ENCODE results near the gene DOP1A.
"Not testable (repeated sequence)": the region's sequence is repeated elsewhere in the genome, so short reads cannot be mapped to it uniquely, and the experiment has no call there.

DOP1A gene

GRCh38 chr6:83183082-83183828, 115.8 kb downstream of the DOP1A start:
- H3K4me3 ChIP-seq (ENCODE audit: low read depth, low read length), result no peak overlapping the region
- TF ChIP-seq CTCF (conservative IDR thresholded peaks at IDR 0.05; ENCODE audit: low read depth, low read length), result no peak
- DNase-seq (ENCODE audit: low read depth), result peak; percentile 90

GRCh38 chr6:83185096-83185495, 117.6 kb downstream of the DOP1A start:
- no peak overlapping the region for H3K4me3 ChIP-seq (ENCODE audit: low read depth, low read length)
- DNase-seq (ENCODE audit: low read depth), result no peak
- TF ChIP-seq CTCF (conservative IDR thresholded peaks at IDR 0.05; ENCODE audit: low read depth, low read length), result no peak

GRCh38 chr6:83188501-83188900, 121.0 kb downstream of the DOP1A start:
- DNase-seq (ENCODE audit: low read depth), result no peak
- H3K4me3 ChIP-seq (ENCODE audit: low read depth, low read length), result no peak overlapping the region
- no peak for TF ChIP-seq CTCF (conservative IDR thresholded peaks at IDR 0.05; ENCODE audit: low read depth, low read length)

- no peak overlapping the region for H3K4me3 ChIP-seq (ENCODE audit: low read depth, low read length)
- no peak for TF ChIP-seq CTCF (conservative IDR thresholded peaks at IDR 0.05; ENCODE audit: low read depth, low read length)
- DNase-seq (ENCODE audit: low read depth), result no peak
These were observed 123.2 kb downstream of the DOP1A start for GRCh38 chr6:83190626-83191025.

- peak overlapping the region; percentile 90 for H3K4me3 ChIP-seq (ENCODE audit: low read depth, low read length)
- not testable (repeated sequence) for DNase-seq (ENCODE audit: low read depth)
These were observed 124.5 kb downstream of the DOP1A start for GRCh38 chr6:83191974-83192373.

- H3K4me3 ChIP-seq (ENCODE audit: low read depth, low read length), result peak overlapping the region; percentile 90
- no peak for TF ChIP-seq CTCF (conservative IDR thresholded peaks at IDR 0.05; ENCODE audit: low read depth, low read length)
- peak; percentile 23 for DNase-seq (ENCODE audit: low read depth)
These were observed 125.0 kb downstream of the DOP1A start for GRCh38 chr6:83192456-83192855.

- peak; percentile 89 for DNase-seq (ENCODE audit: low read depth)
- peak within 1 kb of the TSS; percentile 90 for H3K4me3 ChIP-seq (ENCODE audit: low read depth, low read length)
- TF ChIP-seq CTCF (conservative IDR thresholded peaks at IDR 0.05; ENCODE audit: low read depth, low read length), result no peak
These were observed 125.6 kb downstream of the DOP1A start, which contains the start of the genes PGM3 and RWDD2A for GRCh38 chr6:83192871-83193746. TSS of gene PGM3 (minus strand) at chr6:83193265. CDS start at chr6:83191012, 2,253 bp downstream. TSS of gene RWDD2A (plus strand) at chr6:83193357. CDS start at chr6:83194452, 1,095 bp downstream.

All from choroid plexus epithelial cell (primary cell).